UCSD-AML1 (cell line): ENCODE results near the gene BAD.

ENCODE experiments used
- DNase-seq: peaks from one replicate; lab custom pipeline; 2025; ENCODE audit not compliant: unreplicated experiment; lab: John Stamatoyannopoulos, UW

BAD gene

DNA sequence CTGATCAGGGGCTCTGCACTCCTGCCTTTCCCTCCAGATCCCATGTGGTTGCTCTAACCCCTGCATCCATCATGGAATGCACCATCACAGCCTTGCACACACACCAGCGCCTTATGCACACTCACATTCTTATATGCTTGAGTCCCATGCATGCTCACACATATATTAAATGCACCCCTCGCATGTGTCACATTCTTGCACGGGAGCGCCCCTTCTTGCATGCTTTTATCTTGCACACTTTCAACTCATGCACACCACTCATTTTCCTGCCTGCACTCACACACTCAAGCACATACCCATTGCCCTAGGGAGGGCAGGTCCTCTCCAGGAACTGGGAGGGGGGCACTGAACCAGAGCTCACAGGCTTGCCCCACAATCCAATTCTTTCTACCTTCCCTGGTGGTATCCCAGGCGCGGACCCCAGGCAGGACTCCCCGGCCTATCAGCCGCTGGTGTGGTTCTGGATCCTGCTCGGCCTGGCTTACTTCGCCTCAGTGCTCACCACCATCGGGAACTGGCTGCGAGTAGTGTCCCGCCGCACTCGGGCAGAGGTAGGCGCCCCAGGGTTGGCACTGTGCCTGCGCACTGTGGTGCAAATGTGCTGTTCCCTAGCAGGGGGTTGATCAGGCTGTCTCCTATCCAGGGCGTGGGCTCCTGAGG is 13.4 kb upstream of the BAD start:
- DNase-seq = no peak

GRCh38 chr11:64296830-64297698 is 12.6 kb upstream of the BAD start:
- no peak for DNase-seq

DNA sequence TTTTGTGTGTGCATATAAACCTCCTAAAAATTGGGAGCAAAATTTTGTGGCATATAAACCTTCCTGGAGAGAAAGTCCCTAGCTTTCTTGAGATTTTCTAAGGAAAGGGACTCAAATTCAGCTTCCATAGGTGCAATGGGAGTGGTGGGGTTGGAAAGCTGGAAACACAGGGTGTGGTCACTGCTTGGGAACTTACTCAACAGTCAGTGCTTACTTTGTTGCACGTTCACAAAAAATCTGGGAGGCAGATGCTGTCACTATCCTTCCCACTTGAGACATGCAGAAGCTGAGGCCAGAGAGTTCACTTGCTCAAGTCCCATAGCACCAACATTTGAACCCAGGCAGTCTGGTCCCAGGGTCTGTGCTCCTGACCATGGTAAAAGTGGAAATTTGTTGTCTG is 11.8 kb upstream of the BAD start:
- no peak for DNase-seq

GRCh38 chr11:64295760-64296159 is 11.3 kb upstream of the BAD start:
- no peak for DNase-seq

GRCh38 chr11:64294774-64295173 is 10.3 kb upstream of the BAD start:
- DNase-seq = no peak

GRCh38 chr11:64292460-64293254 is 8.2 kb upstream of the BAD start:
- no peak for DNase-seq

- DNase-seq = no peak
Measured at GRCh38 chr11:64291752-64292459, 7.4 kb upstream of the BAD start.

DNA sequence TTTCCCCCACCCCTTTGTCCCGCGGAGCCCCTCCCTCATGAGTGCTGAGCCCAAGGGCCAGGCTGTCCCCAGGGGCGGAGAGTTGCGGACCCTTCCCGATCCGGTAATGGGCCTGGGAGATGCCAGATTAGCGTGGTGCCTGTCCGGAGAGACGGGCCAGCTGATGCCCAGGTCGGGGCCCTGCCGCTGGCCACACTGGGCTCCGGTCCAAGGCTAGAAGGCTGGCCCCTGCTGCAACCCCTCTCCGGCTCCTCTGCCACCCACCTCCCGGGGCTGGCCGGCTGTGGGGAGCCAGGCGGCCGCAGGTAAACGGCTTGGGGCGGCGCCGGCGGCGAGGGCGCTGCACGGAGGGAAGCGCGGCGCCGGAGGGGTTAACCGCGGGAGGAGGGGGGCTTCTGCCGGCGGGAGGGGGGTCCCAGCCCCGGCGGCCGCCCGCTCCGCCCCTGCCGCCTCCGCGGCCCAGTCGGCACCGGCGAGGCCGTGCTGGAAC is 6.8 kb upstream of the BAD start, which contains the start of gene KCNK4:
KCNK4 (plus strand) TSS at position 41 of the 490 bp plus-strand sequence. CDS start 1,717 bp downstream, outside the sequence.
- DNase-seq = no peak

DNA sequence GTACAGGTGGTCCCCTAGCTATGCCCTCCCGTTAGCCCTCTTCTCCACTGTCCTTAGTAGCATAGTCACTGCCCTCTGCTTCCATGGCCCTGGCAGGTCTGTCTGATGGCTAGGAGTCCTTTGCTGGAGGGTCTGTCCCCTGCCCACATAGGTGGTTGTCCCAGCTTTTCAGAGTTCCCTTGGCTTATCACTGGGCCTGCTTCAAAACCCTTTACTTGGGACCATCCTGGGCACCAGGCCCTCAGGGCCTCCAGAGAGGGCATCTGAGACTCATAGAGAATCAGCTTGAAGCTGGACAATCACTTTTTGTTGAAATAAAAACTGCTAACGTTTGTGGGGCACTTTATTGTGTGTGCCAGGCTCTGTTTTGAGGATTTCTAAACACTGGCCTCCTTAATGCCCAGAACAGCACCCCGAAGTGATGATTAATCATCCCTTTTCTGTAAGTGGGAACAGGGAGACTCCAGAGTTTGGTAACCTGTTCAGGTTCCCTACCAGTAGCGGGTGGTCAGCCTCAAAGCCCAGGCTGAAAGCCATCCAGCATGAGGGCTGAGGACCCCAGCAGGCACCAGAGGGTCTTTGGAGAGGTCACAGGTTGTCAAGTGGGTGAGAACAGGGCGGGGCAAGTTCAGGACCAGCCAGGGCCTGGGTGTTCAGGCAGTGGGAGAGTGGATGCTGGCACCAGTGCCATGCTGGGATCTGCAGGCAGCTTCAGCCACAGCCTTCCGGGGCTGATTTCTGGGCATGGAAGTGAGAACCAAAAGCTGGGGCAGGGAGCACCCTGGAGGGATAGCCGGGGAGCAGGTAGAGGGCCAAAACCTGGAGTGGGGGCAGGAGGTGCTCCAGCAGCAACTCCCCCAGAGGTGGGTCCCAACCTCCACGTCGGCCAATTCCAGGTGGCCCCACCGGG is 6.1 kb upstream of the BAD start:
- no peak for DNase-seq

- DNase-seq = no peak
Measured at GRCh38 chr11:64289002-64289564, 4.6 kb upstream of the BAD start.

DNA sequence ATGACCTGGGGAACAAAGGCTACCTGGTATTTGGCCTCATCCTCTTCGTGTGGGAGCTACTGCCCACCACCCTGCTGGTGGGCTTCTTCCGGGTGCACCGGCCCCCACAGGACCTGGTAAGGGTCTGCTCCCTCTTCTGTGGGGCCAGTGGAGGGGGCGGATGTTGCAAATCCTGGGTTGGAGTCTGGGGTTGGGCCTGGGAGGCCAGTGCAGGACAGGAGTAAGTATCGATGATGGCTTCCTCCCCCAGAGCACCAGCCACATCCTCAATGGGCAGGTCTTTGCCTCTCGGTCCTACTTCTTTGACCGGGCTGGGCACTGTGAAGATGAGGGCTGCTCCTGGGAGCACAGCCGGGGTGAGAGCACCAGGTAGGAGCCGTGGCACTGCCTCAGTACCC is 3.9 kb upstream of the BAD start:
- DNase-seq = no peak

DNA sequence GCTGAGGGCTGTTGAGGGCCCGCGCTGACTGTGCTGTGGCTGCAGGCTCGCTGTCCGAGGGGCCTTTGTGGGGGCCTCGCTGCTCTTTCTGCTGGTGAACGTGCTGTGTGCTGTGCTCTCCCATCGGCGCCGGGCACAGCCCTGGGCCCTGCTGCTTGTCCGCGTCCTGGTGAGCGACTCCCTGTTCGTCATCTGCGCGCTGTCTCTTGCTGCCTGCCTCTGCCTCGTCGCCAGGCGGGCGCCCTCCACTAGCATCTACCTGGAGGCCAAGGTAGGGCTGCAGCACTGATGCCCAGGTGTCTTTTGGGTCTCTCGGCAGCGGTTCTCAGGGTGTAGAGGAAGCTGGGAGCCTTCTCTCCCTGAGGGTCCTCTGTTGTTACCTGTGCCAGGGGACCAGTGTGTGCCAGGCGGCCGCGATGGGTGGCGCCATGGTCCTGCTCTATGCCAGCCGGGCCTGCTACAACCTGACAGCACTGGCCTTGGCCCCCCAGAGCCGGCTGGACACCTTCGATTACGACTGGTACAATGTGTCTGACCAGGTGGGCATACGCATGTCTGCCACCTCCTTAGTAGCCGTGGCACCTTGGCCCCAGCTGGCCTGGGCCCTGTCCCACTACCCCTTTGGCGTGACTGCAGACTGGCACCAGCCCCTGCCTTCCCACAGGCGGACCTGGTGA is 3.3 kb upstream of the BAD start:
- no peak for DNase-seq

DNA sequence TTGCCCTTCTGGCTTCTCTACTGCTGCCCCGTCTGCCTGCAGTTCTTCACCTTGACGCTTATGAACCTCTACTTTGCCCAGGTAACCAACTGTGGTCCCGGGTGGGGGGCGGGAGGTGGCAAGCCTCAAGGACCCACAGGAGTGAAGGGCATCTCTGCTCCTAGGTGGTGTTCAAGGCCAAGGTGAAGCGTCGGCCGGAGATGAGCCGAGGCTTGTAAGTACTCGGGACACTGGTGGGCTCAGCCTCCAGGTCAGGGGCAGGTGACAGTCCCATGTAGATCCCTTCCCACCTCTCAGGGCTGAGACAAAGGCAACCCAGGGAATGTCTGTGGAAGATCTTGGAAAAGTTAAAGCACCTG is 2.3 kb upstream of the BAD start:
- DNase-seq = no peak

- peak; percentile 41 for DNase-seq
Measured at GRCh38 chr11:64285885-64286800, 1.7 kb upstream of the BAD start.

- DNase-seq = peak; percentile 90
Measured at GRCh38 chr11:64284962-64285884, 758 bp upstream of the BAD start, which contains the start of gene GPR137. Gene GPR137, plus strand, starts transcription at chr11:64285848. Its CDS starts 677 bp downstream, at chr11:64286525.

- no peak for DNase-seq
Measured at GRCh38 chr11:64283092-64283491, 1.4 kb downstream of the BAD start.
